HG03565 (cell line): Measurements from ENCODE around the gene MRPS24.

Experiments
- ATAC-seq: cut with Tn5 transposase; IDR thresholded peaks from one replicate; pipeline ENCODE4 v1.9.1; 2021; ENCODE audit warnings: mild to moderate bottlenecking, moderate library complexity; ENCODE audit not compliant: unreplicated experiment

The MRPS24 gene

GRCh38 chr7:43877968-43878864, 8.9 kb upstream of the MRPS24 start:
- ATAC-seq = no peak

- no peak for ATAC-seq
Observed at GRCh38 chr7:43876976-43877745, 7.8 kb upstream of the MRPS24 start.

GRCh38 chr7:43876241-43876640, 6.9 kb upstream of the MRPS24 start:
- no peak for ATAC-seq

- ATAC-seq = no peak
Observed at GRCh38 chr7:43873300-43873699, 4.0 kb upstream of the MRPS24 start.

- ATAC-seq = no peak
Observed at GRCh38 chr7:43872406-43873110, 3.2 kb upstream of the MRPS24 start.

GRCh38 chr7:43871064-43871463, 1.7 kb upstream of the MRPS24 start:
- ATAC-seq = no peak

GRCh38 chr7:43870316-43870715, 999 bp upstream of the MRPS24 start:
- no peak for ATAC-seq

- no peak for ATAC-seq
Observed at GRCh38 chr7:43869867-43870240, 537 bp upstream of the MRPS24 start.

- no peak for ATAC-seq
Observed at GRCh38 chr7:43868681-43869005, 674 bp downstream of the MRPS24 start.

- ATAC-seq = no peak
Observed at GRCh38 chr7:43868181-43868580, 1.1 kb downstream of the MRPS24 start.

GRCh38 chr7:43865277-43865676, 4.0 kb downstream of the MRPS24 start:
- ATAC-seq = no peak

- no peak for ATAC-seq
Observed at GRCh38 chr7:43864126-43864525, 5.2 kb downstream of the MRPS24 start.

- no peak for ATAC-seq
Observed at GRCh38 chr7:43856996-43857395, 12.3 kb downstream of the MRPS24 start.

GRCh38 chr7:43856316-43856715, 13.0 kb downstream of the MRPS24 start:
- no peak for ATAC-seq

- ATAC-seq = no peak
Observed at GRCh38 chr7:43855176-43855575, 14.1 kb downstream of the MRPS24 start.

GRCh38 chr7:43851805-43852204, 17.5 kb downstream of the MRPS24 start:
- ATAC-seq = no peak

GRCh38 chr7:43850348-43851116, 18.8 kb downstream of the MRPS24 start:
- no peak for ATAC-seq

GRCh38 chr7:43849047-43849446, 20.3 kb downstream of the MRPS24 start:
- ATAC-seq = no peak

GRCh38 chr7:43847496-43847895, 21.8 kb downstream of the MRPS24 start:
- no peak for ATAC-seq

GRCh38 chr7:43844662-43845061, 24.7 kb downstream of the MRPS24 start:
- ATAC-seq = no peak

- ATAC-seq = no peak
Observed at GRCh38 chr7:43844257-43844656, 25.1 kb downstream of the MRPS24 start.
